Smooth muscle cell (in vitro differentiated cells): Measurements from ENCODE around the gene AEBP1. TPM values are rescaled to one million over a fixed set of nuclear protein-coding genes. Genes with fewer than 3 reads are reported as not detected.

Experiments used
- DNase-seq: peaks from one replicate; lab custom pipeline; 2025; ENCODE audit not compliant: unreplicated experiment; lab: John Stamatoyannopoulos, UW
- H2AFZ ChIP-seq: fragments of 200-600 bp; sonication (generic); 2 replicates; pipeline ENCODE4 v1.6.0; 2016; ENCODE audit warnings: antibody characterized with exemption, low read depth, mild to moderate bottlenecking
- H3F3A ChIP-seq: fragments of 200-600 bp; sonication (generic); 2 replicates; pipeline ENCODE4 v1.6.0; 2017; ENCODE audit warnings: antibody characterized with exemption, low read depth
- H3K27ac ChIP-seq: fragments of 200-600 bp; sonication (generic); 2 replicates; pipeline ENCODE4 v1.5.1; 2016; ENCODE audit warnings: low read depth, mild to moderate bottlenecking
- H3K27me3 ChIP-seq: fragments of 200-600 bp; sonication (generic); 2 replicates; pipeline ENCODE4 v1.6.1; 2016; ENCODE audit warnings: low read depth, mild to moderate bottlenecking
- H3K36me3 ChIP-seq: fragments of 200-600 bp; sonication (generic); 2 replicates; pipeline ENCODE4 v1.5.1; 2016; ENCODE audit warnings: low read depth
- H3K4me1 ChIP-seq: fragments of 200-600 bp; sonication (generic); 2 replicates; pipeline ENCODE4 v1.5.1; 2016; ENCODE audit warnings: low read depth
- H3K4me2 ChIP-seq: fragments of 200-600 bp; sonication (generic); 2 replicates; pipeline ENCODE4 v1.6.0; 2016; ENCODE audit warnings: mild to moderate bottlenecking
- H3K4me3 ChIP-seq: fragments of 200-600 bp; sonication (generic); 2 replicates; pipeline ENCODE4 v1.5.1; 2016; ENCODE audit warnings: mild to moderate bottlenecking
- H3K79me2 ChIP-seq: fragments of 200-600 bp; sonication (generic); 2 replicates; pipeline ENCODE4 v1.6.0; 2016; ENCODE audit warnings: low read depth, mild to moderate bottlenecking
- H3K9ac ChIP-seq: fragments of 200-600 bp; sonication (generic); 2 replicates; pipeline ENCODE4 v1.6.0; 2016; ENCODE audit warnings: low read depth
- H3K9me3 ChIP-seq: fragments of 200-600 bp; sonication (generic); replicated peaks from 2 replicates; pipeline ENCODE4 v1.5.1; 2016; ENCODE audit warnings: low read depth
- H4K20me1 ChIP-seq: fragments of 200-600 bp; sonication (generic); 2 replicates; pipeline ENCODE4 v1.6.0; 2016; ENCODE audit warnings: low read depth
- WGBS: methylation state at CpG from one replicate; pipeline ENCODE4 v1.1.7; 2016; ENCODE audit warnings: low lambda C conversion rate; 5-methylcytosine and 5-hydroxymethylcytosine counted together
- polyA plus RNA-seq: library from polyadenylated mRNA; unstranded; fragments of >200 nt; fragmentation: Nextera tagmentation; extraction: Ambion mirVana; gene quantifications from 2 replicates; pipeline ENCODE4 v1.2.1, GENCODE V29; 2016
- total RNA-seq: library from RNA; depleted of rRNA; stranded (reverse); fragments of >200 nt; gene quantifications from 2 replicates; pipeline ENCODE4 v1.2.3, GENCODE V29; 2014
- TF ChIP-seq, protein P1 (sequence below): fragments of 200-600 bp; sonication (generic); IDR thresholded peaks from 2 replicates; pipeline ENCODE4 v1.5.1; 2017; ENCODE audit warnings: borderline replicate concordance, mild to moderate bottlenecking, antibody characterized with exemption; ENCODE audit not compliant: insufficient read depth, poor library complexity, severe bottlenecking

The AEBP1 gene
- total and polyA plus RNA-seq, 2 experiments from 2014 or later: 39.7 to 163 TPM

- TF ChIP-seq, protein P1, sequence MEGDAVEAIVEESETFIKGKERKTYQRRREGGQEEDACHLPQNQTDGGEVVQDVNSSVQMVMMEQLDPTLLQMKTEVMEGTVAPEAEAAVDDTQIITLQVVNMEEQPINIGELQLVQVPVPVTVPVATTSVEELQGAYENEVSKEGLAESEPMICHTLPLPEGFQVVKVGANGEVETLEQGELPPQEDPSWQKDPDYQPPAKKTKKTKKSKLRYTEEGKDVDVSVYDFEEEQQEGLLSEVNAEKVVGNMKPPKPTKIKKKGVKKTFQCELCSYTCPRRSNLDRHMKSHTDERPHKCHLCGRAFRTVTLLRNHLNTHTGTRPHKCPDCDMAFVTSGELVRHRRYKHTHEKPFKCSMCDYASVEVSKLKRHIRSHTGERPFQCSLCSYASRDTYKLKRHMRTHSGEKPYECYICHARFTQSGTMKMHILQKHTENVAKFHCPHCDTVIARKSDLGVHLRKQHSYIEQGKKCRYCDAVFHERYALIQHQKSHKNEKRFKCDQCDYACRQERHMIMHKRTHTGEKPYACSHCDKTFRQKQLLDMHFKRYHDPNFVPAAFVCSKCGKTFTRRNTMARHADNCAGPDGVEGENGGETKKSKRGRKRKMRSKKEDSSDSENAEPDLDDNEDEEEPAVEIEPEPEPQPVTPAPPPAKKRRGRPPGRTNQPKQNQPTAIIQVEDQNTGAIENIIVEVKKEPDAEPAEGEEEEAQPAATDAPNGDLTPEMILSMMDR: no peak
- H3K4me2 ChIP-seq: no peak overlapping the region
- no peaks in the 10 kb centered on the region for H3K27me3 ChIP-seq
- H4K20me1 ChIP-seq: no peaks in the 10 kb centered on the region
- peaks cover 5% of the 10 kb centered on the region for H3K4me1 ChIP-seq
- H3K79me2 ChIP-seq: peaks cover 5% of the 10 kb centered on the region
- H3K9ac ChIP-seq: no peak overlapping the region
- DNase-seq: no peak
- H3K27ac ChIP-seq: no peak overlapping the region
- no peak overlapping the region for H3K4me3 ChIP-seq
- H3F3A ChIP-seq: no peaks in the 10 kb centered on the region
- WGBS: 99% methylated on average over 9 of the region's 9 CpGs
- no peaks in the 10 kb centered on the region for H3K9me3 ChIP-seq
- no peaks in the 10 kb centered on the region for H3K36me3 ChIP-seq
- no peak overlapping the region for H2AFZ ChIP-seq
These were observed 27.1 kb upstream of the AEBP1 start for GRCh38 chr7:44077061-44077460.

- WGBS: 96% methylated on average over 5 of the region's 5 CpGs
- Histone ChIP-seq H3K27me3 (no peaks in the 10 kb centered on the region), H3F3A (no peaks in the 10 kb centered on the region), H3K79me2 (peaks cover 5% of the 10 kb centered on the region), H3K9ac (no peak overlapping the region), H2AFZ (no peak overlapping the region), H3K4me2 (no peak overlapping the region), H3K36me3 (no peaks in the 10 kb centered on the region), H3K4me3 (no peak overlapping the region), H3K27ac (no peak overlapping the region), H3K4me1 (peaks cover 5% of the 10 kb centered on the region), H3K9me3 (no peaks in the 10 kb centered on the region), H4K20me1 (no peaks in the 10 kb centered on the region)
- no peak for DNase-seq
- TF ChIP-seq, protein P1: no peak
These were observed 26.5 kb upstream of the AEBP1 start for GRCh38 chr7:44077681-44078091.

GRCh38 chr7:44078521-44078920, 25.6 kb upstream of the AEBP1 start:
- Histone ChIP-seq H2AFZ (no peak overlapping the region), H3F3A (no peaks in the 10 kb centered on the region), H3K27me3 (no peaks in the 10 kb centered on the region), H3K79me2 (peaks cover 5% of the 10 kb centered on the region), H3K4me1 (peaks cover 9% of the 10 kb centered on the region), H3K36me3 (no peaks in the 10 kb centered on the region), H3K4me2 (no peak overlapping the region), H3K27ac (no peak overlapping the region), H4K20me1 (no peaks in the 10 kb centered on the region), H3K9ac (no peak overlapping the region), H3K9me3 (no peaks in the 10 kb centered on the region), H3K4me3 (no peak overlapping the region)
- TF ChIP-seq, protein P1: no peak
- 98% methylated on average over 8 of the region's 8 CpGs for WGBS
- no peak for DNase-seq

DNA sequence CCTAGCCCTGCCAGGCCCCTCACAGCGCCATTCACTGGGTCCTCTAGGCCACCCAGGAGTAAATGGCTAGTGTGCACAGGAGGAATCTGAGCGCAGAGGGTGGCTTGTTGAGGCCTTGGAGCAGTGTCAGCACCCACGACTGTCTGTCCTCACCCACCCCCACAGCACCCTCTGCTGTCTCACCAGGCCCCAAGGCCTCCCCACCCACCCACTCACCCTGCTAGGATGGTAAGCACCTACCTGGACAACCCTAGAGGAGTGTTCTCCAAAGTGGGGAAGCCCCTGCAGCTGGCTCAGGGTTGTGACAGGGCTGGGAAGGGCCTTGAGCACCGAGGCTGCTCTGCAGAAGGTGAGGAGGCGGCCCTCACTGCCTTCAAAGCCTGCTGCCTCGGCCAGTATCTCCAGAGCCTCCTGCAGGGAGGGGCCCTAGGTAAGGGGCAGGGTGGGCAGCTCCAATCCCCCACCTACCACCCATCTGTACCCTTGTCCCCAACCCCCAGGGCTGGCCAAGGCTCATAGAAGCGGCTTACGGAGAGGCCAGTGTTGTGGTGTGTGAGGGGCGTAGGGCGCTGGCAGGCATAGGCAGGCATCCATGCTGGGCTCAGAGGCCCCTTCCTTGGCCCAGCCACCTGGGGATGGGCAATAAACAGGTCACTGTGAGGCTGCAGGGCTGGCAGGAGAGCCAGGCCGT, 24.7 kb upstream of the AEBP1 start:
- WGBS: 99% methylated on average over 7 of the region's 11 CpGs

More for the DNA sequence above, 24.7 kb upstream of the AEBP1 start:
- no peak overlapping the region for H3K4me3 ChIP-seq
- TF ChIP-seq, protein P1: no peak
- no peaks in the 10 kb centered on the region for H4K20me1 ChIP-seq
- H3K27me3 ChIP-seq: no peaks in the 10 kb centered on the region
- H3K9ac ChIP-seq: no peak overlapping the region
- no peak overlapping the region for H2AFZ ChIP-seq
- H3K79me2 ChIP-seq: peaks cover 5% of the 10 kb centered on the region
- no peak for DNase-seq
- H3K4me2 ChIP-seq: no peak overlapping the region
- no peak overlapping the region for H3K27ac ChIP-seq
- H3K4me1 ChIP-seq: peaks cover 9% of the 10 kb centered on the region
- no peaks in the 10 kb centered on the region for H3K9me3 ChIP-seq
- no peaks in the 10 kb centered on the region for H3K36me3 ChIP-seq
- no peaks in the 10 kb centered on the region for H3F3A ChIP-seq
